HL-60 (cell line): ENCODE results near the gene TRIM36.

ENCODE experiments used
- CTCF ChIP-seq: IDR thresholded peaks from one replicate; pipeline ENCODE4 v1.5.1; 2011; ENCODE audit warnings: low read length, control low read depth, inconsistent platforms; ENCODE audit not compliant: insufficient read depth
- GABPA ChIP-seq: IDR thresholded peaks from 2 replicates; pipeline ENCODE4 v1.6.1; 2012; ENCODE audit warnings: low read depth
- POLR2AphosphoS5 ChIP-seq: IDR thresholded peaks from 2 replicates; pipeline ENCODE4 v1.6.1; 2012; ENCODE audit warnings: low read depth
- REST ChIP-seq: IDR thresholded peaks from 2 replicates; pipeline ENCODE4 v1.6.1; 2012; ENCODE audit warnings: low read depth; ENCODE audit not compliant: insufficient replicate concordance
- SPI1 ChIP-seq: IDR thresholded peaks from 2 replicates; pipeline ENCODE4 v1.6.1; 2012; ENCODE audit warnings: low read depth, mild to moderate bottlenecking, borderline replicate concordance

GRCh38 chr5:115194676-115195075 lies 25.0 kb upstream of the TRIM36 start:
- TF ChIP-seq CTCF (no peak), SPI1 (no peak), POLR2AphosphoS5 (no peak), REST (no peak), GABPA (no peak)
